Fibroblast of lung (primary cell): ENCODE results near the gene SHC1. TPM values are rescaled to one million over a fixed set of nuclear protein-coding genes. Genes with fewer than 3 reads are reported as not detected.
A peak's percentile ranks its signal among the peaks of the same experiment; 100 is the strongest.

Source experiments
- DNase-seq, 2 donors: peaks; one replicate each; pipeline versions ENCODE4 v3.0.0 to v3.0.0-alpha.2; 2010; ENCODE audit warnings: low read depth in 2 of 2
- H2AFZ ChIP-seq: 2 replicates; pipeline ENCODE4 v1.5.1; 2012; ENCODE audit warnings: low read length, control low read depth, inconsistent platforms
- H3K27ac ChIP-seq: 2 replicates; pipeline ENCODE4 v1.5.1; 2011; ENCODE audit warnings: low read length, control low read depth; ENCODE audit not compliant: insufficient read depth
- H3K27me3 ChIP-seq: 2 replicates; pipeline ENCODE4 v1.5.1; 2011; ENCODE audit warnings: mild to moderate bottlenecking, low read length; ENCODE audit not compliant: control insufficient read depth, insufficient read depth
- H3K36me3 ChIP-seq: 2 replicates; pipeline ENCODE4 v1.5.1; 2011; ENCODE audit warnings: low read length; ENCODE audit not compliant: control insufficient read depth, insufficient read depth
- H3K4me1 ChIP-seq: 2 replicates; pipeline ENCODE4 v1.5.1; 2011; ENCODE audit warnings: low read length; ENCODE audit not compliant: control insufficient read depth, insufficient read depth; ENCODE audit errors: extremely low read depth
- H3K4me2 ChIP-seq: 2 replicates; pipeline ENCODE4 v1.5.1; 2011; ENCODE audit warnings: low read length, control low read depth; ENCODE audit not compliant: insufficient read depth; ENCODE audit errors: extremely low read depth
- H3K4me3 ChIP-seq, 4 experiments: fragments of 200-600 bp in 1 of 4; sonication (generic) in 1 of 4; replicated peaks in 1 of 4; 2 replicates each; pipeline ENCODE4 v1.5.1; 2011 to 2016; ENCODE audit warnings: low read length in 4 of 4, low read depth in 3 of 4, mild to moderate bottlenecking in 3 of 4, control low read depth in 2 of 4, inconsistent platforms in 1 of 4, mixed read lengths in 1 of 4; ENCODE audit not compliant: insufficient read depth in 1 of 4; ENCODE audit errors: control extremely low read depth in 1 of 4
- H3K79me2 ChIP-seq: 2 replicates; pipeline ENCODE4 v1.5.1; 2012; ENCODE audit warnings: mild to moderate bottlenecking, low read length, inconsistent platforms; ENCODE audit not compliant: control insufficient read depth, insufficient read depth
- H3K9ac ChIP-seq: 2 replicates; pipeline ENCODE4 v1.5.1; 2011; ENCODE audit warnings: mild to moderate bottlenecking, low read length, control low read depth; ENCODE audit not compliant: insufficient read depth
- H3K9me3 ChIP-seq: 2 replicates; pipeline ENCODE4 v1.5.1; 2012; ENCODE audit warnings: low read depth, low read length; ENCODE audit not compliant: control insufficient read depth, insufficient read depth
- H4K20me1 ChIP-seq: 2 replicates; pipeline ENCODE4 v1.5.1; 2011; ENCODE audit warnings: low read length; ENCODE audit not compliant: control insufficient read depth, insufficient read depth; ENCODE audit errors: extremely low read depth
- EZH2 ChIP-seq: IDR thresholded peaks from 2 replicates; pipeline ENCODE4 v1.5.1; 2012; ENCODE audit warnings: low read length, control low read depth, mild to moderate bottlenecking; ENCODE audit errors: missing control alignments
- polyA plus RNA-seq, 2 donors: library from polyadenylated mRNA; depleted of rRNA in 1 of 2; stranded (reverse) in 1 of 2; unstranded in 1 of 2; fragments of >200 nt; gene quantifications; 2 replicates each; pipeline ENCODE4 v1.2.1, GENCODE V29; 2011 to 2012; ENCODE audit warnings: missing spikeins in 1 of 2
- total RNA-seq: library from RNA; depleted of rRNA; stranded (reverse); fragments of >200 nt; gene quantifications from 2 replicates; pipeline ENCODE4 v1.2.1, GENCODE V29; 2014
- TF ChIP-seq, protein P1 (sequence below), 2 donors: IDR thresholded peaks in 1 of 2; conservative IDR thresholded peaks in 1 of 2; 1 replicate in 1 of 2; 2 replicates in 1 of 2; pipeline ENCODE4 v1.5.1; 2011 to 2012; ENCODE audit warnings: low read length in 2 of 2, control low read depth in 1 of 2, inconsistent platforms in 1 of 2, low read depth in 1 of 2, mild to moderate bottlenecking in 1 of 2

SHC1 gene
- total and polyA plus RNA-seq, 2 donors (not counting 1 experiment from before 2014, with no cell fraction given), result 245 to 277 TPM

DNA sequence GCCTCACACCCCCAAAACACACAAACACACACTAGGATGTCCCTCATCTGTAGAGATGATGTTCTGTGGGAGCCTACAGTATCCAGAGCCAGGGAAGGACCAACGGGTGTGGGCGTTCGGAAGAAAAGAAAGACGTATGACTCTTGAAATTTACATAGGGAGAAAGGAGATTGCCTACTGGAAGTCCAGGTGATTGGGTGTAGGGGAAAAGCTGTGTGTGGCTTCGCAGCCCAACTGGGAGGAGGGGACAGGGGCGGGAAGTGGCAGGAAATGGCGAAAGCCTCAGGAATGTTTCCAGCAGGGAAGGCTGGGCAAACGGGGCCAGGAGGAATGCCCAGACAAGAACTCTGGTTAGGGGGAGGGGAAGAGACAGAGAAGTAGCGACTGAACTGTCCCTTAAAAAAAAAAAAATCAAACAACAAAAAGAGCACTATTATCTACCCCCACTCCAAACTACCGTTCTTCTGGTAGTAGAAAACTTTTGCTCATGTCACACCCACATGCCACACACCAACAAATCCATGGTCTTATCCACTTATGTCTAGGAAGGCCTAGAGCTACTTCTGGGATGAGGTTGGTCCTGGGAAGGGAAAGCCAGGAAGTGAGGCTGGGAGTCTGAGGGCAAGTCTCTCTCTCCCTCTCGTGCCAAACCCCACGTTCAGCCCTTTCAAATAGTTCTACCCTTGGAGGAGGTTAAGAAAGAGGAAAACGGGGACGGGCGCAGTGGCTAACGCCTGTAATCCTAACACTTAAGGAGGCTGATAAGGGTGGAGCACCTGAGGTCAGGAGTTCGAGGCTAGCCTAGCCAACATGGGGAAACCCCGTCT is 2.2 kb upstream of the SHC1 start:
- Histone ChIP-seq H3K79me2 (peaks cover 61% of the 10 kb centered on the region), H2AFZ (no peak overlapping the region), H4K20me1 (no peaks in the 10 kb centered on the region), H3K4me2 (peak overlapping the region; percentile 91), H3K27ac (peak overlapping the region; percentile 94), H3K9me3 (no peaks in the 10 kb centered on the region), H3K27me3 (no peaks in the 10 kb centered on the region), H3K4me3 (peak overlapping the region; percentile 40 to 85 (median 70)), H3K4me1 (peaks cover 23% of the 10 kb centered on the region), H3K36me3 (peaks cover 6% of the 10 kb centered on the region), H3K9ac (peak overlapping the region; percentile 62)
- DNase-seq, result peak; percentile 90 to 98
- no peak for TF ChIP-seq EZH2
- TF ChIP-seq, protein P1, sequence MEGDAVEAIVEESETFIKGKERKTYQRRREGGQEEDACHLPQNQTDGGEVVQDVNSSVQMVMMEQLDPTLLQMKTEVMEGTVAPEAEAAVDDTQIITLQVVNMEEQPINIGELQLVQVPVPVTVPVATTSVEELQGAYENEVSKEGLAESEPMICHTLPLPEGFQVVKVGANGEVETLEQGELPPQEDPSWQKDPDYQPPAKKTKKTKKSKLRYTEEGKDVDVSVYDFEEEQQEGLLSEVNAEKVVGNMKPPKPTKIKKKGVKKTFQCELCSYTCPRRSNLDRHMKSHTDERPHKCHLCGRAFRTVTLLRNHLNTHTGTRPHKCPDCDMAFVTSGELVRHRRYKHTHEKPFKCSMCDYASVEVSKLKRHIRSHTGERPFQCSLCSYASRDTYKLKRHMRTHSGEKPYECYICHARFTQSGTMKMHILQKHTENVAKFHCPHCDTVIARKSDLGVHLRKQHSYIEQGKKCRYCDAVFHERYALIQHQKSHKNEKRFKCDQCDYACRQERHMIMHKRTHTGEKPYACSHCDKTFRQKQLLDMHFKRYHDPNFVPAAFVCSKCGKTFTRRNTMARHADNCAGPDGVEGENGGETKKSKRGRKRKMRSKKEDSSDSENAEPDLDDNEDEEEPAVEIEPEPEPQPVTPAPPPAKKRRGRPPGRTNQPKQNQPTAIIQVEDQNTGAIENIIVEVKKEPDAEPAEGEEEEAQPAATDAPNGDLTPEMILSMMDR (conservative IDR thresholded peaks at IDR 0.05 in 1 of 2, IDR thresholded peaks at IDR 0.05 in 1 of 2; ENCODE audit: low read depth in 1 of 2, low read length in 2 of 2), result no peak

GRCh38 chr1:154972213-154972516 is 1.6 kb upstream of the SHC1 start:
- Histone ChIP-seq H2AFZ (no peak overlapping the region), H4K20me1 (no peaks in the 10 kb centered on the region), H3K27me3 (no peaks in the 10 kb centered on the region), H3K4me2 (peak overlapping the region; percentile 91), H3K36me3 (peaks cover 11% of the 10 kb centered on the region), H3K4me1 (peaks cover 26% of the 10 kb centered on the region), H3K9ac (peak overlapping the region; percentile 41), H3K4me3 (peak overlapping the region; percentile 30 to 85 (median 52)), H3K9me3 (no peaks in the 10 kb centered on the region), H3K27ac (peak overlapping the region; percentile 94), H3K79me2 (peaks cover 61% of the 10 kb centered on the region)
- no peak for DNase-seq
- TF ChIP-seq, protein P1 (conservative IDR thresholded peaks at IDR 0.05 in 1 of 2, IDR thresholded peaks at IDR 0.05 in 1 of 2; ENCODE audit: low read depth in 1 of 2, low read length in 2 of 2), result no peak
- TF ChIP-seq EZH2, result no peak

DNA sequence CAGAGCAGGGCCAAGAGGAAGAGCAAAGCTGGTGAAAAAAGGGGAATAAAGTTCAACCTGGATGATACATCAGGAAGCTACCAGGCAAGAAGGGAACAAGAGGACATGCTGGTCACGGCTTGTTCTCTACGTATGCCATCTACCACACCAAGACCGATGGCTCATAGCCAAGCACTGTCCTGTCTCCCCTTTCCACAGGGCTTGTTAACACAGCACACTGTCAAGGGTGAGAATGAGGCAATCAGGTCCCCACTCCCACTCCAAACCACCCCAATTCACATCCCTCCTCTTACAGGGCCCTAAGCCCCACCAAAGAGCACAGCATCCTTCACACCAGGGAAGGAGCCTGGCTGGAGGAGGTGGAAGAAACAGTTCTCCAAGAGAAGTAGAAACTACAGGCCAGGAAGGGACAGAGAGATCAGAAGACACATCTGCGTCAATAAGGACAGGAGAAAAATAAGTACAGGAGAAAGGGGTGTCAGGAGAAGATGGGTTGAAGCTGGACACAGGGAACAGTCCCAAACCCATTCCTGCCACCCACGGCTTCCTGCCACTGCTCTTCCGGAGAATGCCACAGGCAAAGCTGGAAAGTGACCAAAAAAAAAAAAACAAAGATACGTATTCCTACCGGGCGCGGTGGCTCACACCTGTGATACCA is 923 bp upstream of the SHC1 start:
- Histone ChIP-seq H2AFZ (no peak overlapping the region), H3K9ac (peak overlapping the region; percentile 52), H3K27ac (peak overlapping the region; percentile 94), H3K4me2 (peak overlapping the region; percentile 85), H4K20me1 (no peaks in the 10 kb centered on the region), H3K4me3 (peak overlapping the region; percentile 24 to 92 (median 61)), H3K79me2 (peaks cover 61% of the 10 kb centered on the region), H3K27me3 (no peaks in the 10 kb centered on the region), H3K4me1 (peaks cover 26% of the 10 kb centered on the region), H3K9me3 (no peaks in the 10 kb centered on the region), H3K36me3 (peaks cover 16% of the 10 kb centered on the region)
- TF ChIP-seq, protein P1 (conservative IDR thresholded peaks at IDR 0.05 in 1 of 2, IDR thresholded peaks at IDR 0.05 in 1 of 2; ENCODE audit: low read depth in 1 of 2, low read length in 2 of 2), result no peak
- no peak for TF ChIP-seq EZH2
- DNase-seq, result no peak
